MCF 10A (cell line): ENCODE results near the gene TSR1. TPM values are rescaled to one million over a fixed set of nuclear protein-coding genes. Genes with fewer than 3 reads are reported as not detected.
A peak's percentile ranks its signal among the peaks of the same experiment; 100 is the strongest.

Experiments
- Bru-seq: library from RNA; stranded (reverse); fragments of 400-500 nt; gene quantifications from one replicate; lab custom pipeline; 2021; lab: Mats Ljungman, UMichigan
- BruChase-seq, 2 experiments: library from RNA; stranded (reverse); fragments of 400-500 nt; gene quantifications; one replicate each; lab custom pipeline; 2021; lab: Mats Ljungman, UMichigan
- BruUV-seq: library from RNA; stranded (reverse); fragments of 400-500 nt; replicated peaks from 2 replicates; lab custom pipeline; 2021; lab: Mats Ljungman, UMichigan
- CTCF ChIA-PET: fragments of 300-600 bp; sonication (Branson Sonifier 250); formaldehyde crosslinking; extraction: SDS; loops from one replicate; lab custom pipeline; 2021; ENCODE audit warnings: antibody characterized with exemption, inconsistent platforms; lab: Yijun Ruan, JAX
- POLR2A ChIA-PET: fragments of 300-600, 350-650 bp; sonication (Branson Sonifier 250); formaldehyde crosslinking; extraction: SDS; loops from one replicate; lab custom pipeline; 2020; ENCODE audit warnings: antibody characterized with exemption, inconsistent platforms; lab: Yijun Ruan, JAX
- DNase-seq: peaks from one replicate; pipeline ENCODE4 v3.0.0-alpha.2; 2018; ENCODE audit not compliant: unreplicated experiment
- H3K27ac Mint-ChIP-seq: one replicate; pipeline ENCODE4 v1.8.0; 2022; ENCODE audit warnings: mild to moderate bottlenecking, low read depth, mixed read lengths; ENCODE audit not compliant: unreplicated experiment
- H3K27me3 Mint-ChIP-seq: one replicate; pipeline ENCODE4 v1.8.0; 2022; ENCODE audit warnings: mixed read lengths; ENCODE audit not compliant: insufficient read depth, unreplicated experiment
- H3K36me3 Mint-ChIP-seq: one replicate; pipeline ENCODE4 v1.8.0; 2022; ENCODE audit warnings: mild to moderate bottlenecking, moderate library complexity, mixed read lengths; ENCODE audit not compliant: insufficient read depth, unreplicated experiment
- H3K4me1 Mint-ChIP-seq: one replicate; pipeline ENCODE4 v1.8.0; 2022; ENCODE audit warnings: mixed read lengths; ENCODE audit not compliant: insufficient read depth, unreplicated experiment
- H3K4me3 Mint-ChIP-seq: one replicate; pipeline ENCODE4 v1.8.0; 2022; ENCODE audit warnings: mild to moderate bottlenecking, moderate library complexity, mixed read lengths; ENCODE audit not compliant: unreplicated experiment
- H3K9me3 Mint-ChIP-seq: one replicate; pipeline ENCODE4 v1.8.0; 2022; ENCODE audit warnings: mixed read lengths; ENCODE audit not compliant: unreplicated experiment
- CTCF ChIP-seq: fragments of 200-600 bp; IDR thresholded peaks from one replicate; pipeline ENCODE4 v1.8.0; 2022; ENCODE audit warnings: antibody characterized with exemption, mild to moderate bottlenecking; ENCODE audit not compliant: unreplicated experiment
- intact Hi-C: fragments of 100-400 bp; cut with micrococcal nuclease; formaldehyde crosslinking; loops from 2 replicates; pipeline ENCODE4 v1.14.1; 2022
- long read RNA-seq: library from polyadenylated mRNA; stranded (forward); transcript quantifications from one replicate; pipeline ENCODE4 v2.0.0, GENCODE V29; 2022
- total RNA-seq: library from RNA; stranded (reverse); gene quantifications from 2 replicates; pipeline ENCODE4 v1.2.3, GENCODE V29; 2022

The TSR1 gene
- total RNA-seq (44.3 and 61.5 TPM in 2 replicates), Bru-seq, nascent RNA (percentile 94 among the genes with signal in this experiment), BruChase-seq, experiment 1, labeled RNA remaining after a 6-hour chase (percentile 95 among the genes with signal in this experiment), BruChase-seq, experiment 2, labeled RNA remaining after a 2-hour chase (percentile 96 among the genes with signal in this experiment)
- long read RNA-seq, full-length matches to known transcripts: 203 of 257 reads
- long read RNA-seq, partial matches to known transcripts: 28 of 257 reads
- long read RNA-seq, other reads (novel, unspliced or antisense): 26 of 257 reads

- peak within 1 kb of the TSS; percentile 96 for H3K4me3 Mint-ChIP-seq
- peaks cover 18% of the 10 kb centered on the region for H3K36me3 Mint-ChIP-seq
- peak; percentile 93 for DNase-seq
- no peaks in the 10 kb centered on the region for H3K9me3 Mint-ChIP-seq
- no peak for TF ChIP-seq CTCF
- intact Hi-C loops: no loop called here
- H3K27me3 Mint-ChIP-seq: no peaks in the 10 kb centered on the region
- CTCF ChIA-PET: interaction anchor here (0.6 to 1.3 kb wide), 4 partner anchors 16 to 578 kb away, joined by 3 to 5 read pairs (median 4); partner anchors contain the start of genes SMG6 and SRR
- peak within 1 kb of the TSS; percentile 94 for H3K27ac Mint-ChIP-seq
- POLR2A ChIA-PET: interaction anchor here (0.6 to 5.9 kb wide), 37 partner anchors 9 to 1382 kb away, joined by 3 to 111 read pairs (median 6); partner anchors contain the start of genes OVCA2, RPA1, SMG6 and SMYD4
- peaks cover 8% of the 10 kb centered on the region for H3K4me1 Mint-ChIP-seq
- no TSS peak for BruUV-seq
Measured at GRCh38 chr17:2336215-2336851, at the start of gene TSR1. TSS of gene TSR1 (minus strand) at chr17:2336457. CDS start at chr17:2336427, 30 bp downstream.

DNA sequence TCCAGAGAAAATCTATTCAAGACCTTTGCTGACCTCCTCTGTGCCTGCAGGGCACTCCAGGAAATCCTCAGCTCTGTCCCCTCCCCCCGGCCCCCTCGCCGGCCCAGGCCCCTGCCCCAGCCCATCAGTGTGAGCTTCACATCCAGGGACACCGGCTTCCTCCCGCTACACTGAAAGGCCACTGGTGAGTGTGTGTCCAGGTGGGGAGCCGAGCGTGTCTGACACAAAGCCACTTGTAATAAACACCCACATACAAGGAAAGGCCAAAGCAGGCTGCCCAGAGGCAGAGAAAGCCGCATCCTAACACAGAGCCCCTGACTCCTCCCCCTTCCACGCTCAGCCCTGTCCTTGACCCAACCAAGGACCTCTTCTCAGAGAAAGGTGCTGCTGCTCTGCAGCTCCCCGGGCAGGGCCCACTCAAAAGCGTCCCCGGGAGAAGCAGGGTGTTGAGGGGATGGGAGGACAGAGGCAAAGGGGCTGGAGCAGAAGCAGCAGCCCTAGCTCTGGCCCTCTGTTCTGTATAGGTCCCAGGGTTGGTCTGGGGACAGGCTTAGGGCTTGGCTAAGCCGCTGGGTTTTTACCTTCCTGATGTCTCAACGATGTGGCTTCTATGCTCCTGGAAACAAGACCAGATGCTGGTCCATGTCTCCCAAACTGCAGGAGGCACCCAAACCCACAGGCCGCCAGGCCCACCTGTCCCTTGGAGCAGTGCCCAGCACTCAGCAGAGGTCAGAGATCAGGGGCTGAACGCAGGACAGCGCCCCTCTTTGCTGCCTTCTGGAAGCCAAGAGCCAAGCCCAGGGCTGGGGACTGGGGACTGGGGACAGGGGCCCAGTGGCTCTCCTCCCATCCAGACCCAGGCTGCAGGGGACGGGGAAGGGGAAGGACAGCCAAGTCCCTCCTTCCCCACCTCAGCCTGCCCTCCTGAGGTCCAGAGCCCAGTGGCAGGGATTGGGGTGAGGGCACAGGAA, 49.3 kb upstream of the TSR1 start:
- peaks cover 75% of the 10 kb centered on the region for H3K36me3 Mint-ChIP-seq
- H3K27me3 Mint-ChIP-seq: no peaks in the 10 kb centered on the region
- DNase-seq: no peak
- ChIA-PET CTCF (interaction anchor here (0.6 to 13.6 kb wide), 3 partner anchors 28 to 293 kb away, joined by 3 to 309 read pairs (median 3); no protein-coding TSS in a partner anchor), POLR2A (no interaction called here)
- TF ChIP-seq CTCF: no peak
- H3K4me1 Mint-ChIP-seq: no peaks in the 10 kb centered on the region
- H3K4me3 Mint-ChIP-seq: no peak overlapping the region
- no TSS peak for BruUV-seq
- H3K27ac Mint-ChIP-seq: no peak overlapping the region
- H3K9me3 Mint-ChIP-seq: no peaks in the 10 kb centered on the region
- intact Hi-C loops: no loop called here

DNA sequence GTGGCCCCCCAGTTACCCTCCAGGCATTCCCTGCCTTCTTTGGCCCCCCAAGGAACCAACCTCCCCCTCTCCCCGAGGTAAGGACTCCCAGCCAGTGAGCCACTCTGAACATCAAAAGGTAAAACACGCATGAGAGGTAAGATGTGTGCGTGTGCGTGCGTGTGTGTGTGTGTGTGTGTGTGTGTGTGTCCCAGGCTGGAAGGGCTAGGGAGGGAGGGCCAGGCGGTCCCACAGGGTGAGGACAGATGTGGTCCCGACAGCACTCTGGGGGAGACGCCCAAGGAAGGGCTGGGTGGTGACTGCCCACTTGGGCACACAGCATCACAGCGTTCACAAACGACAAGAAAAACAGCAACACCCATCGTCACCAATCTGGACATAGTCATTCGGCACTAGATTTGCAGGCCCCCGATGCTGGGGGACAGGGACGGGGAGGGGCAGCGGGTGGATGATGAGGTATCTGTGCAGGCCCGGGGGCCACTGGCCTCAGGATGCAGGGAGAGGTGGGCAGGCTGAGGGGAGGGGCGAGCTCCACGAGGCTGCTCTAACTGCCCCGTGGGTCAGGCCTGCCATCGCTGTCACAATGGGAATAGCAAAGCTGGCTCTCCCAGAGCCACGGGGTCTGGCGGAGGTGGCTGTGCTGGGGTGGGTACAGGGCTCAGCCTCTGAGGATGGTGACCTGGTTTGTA, 48.3 kb upstream of the TSR1 start:
- H3K4me3 Mint-ChIP-seq: no peak overlapping the region

More for the DNA sequence above, 48.3 kb upstream of the TSR1 start:
- CTCF ChIA-PET: interaction anchor here (0.6 to 13.6 kb wide), 7 partner anchors 8 to 293 kb away, joined by 3 to 309 read pairs (median 3); no protein-coding TSS in a partner anchor
- POLR2A ChIA-PET: interaction anchor here (1.8 to 4.5 kb wide), 3 partner anchors 8 to 32 kb away, joined by 6 to 61 read pairs (median 27); no protein-coding TSS in a partner anchor
- no TSS peak for BruUV-seq
- Mint-ChIP-seq H3K4me1 (no peaks in the 10 kb centered on the region), H3K36me3 (peaks cover 72% of the 10 kb centered on the region), H3K27ac (no peak overlapping the region), H3K27me3 (no peaks in the 10 kb centered on the region), H3K9me3 (no peaks in the 10 kb centered on the region)
- no peak for TF ChIP-seq CTCF
- no peak for DNase-seq
- intact Hi-C loops: no loop called here
